NCI-H146 treated with DMSO at 0.1 percent for 48 hours (cell line): ENCODE results near the gene TANGO6.
"Not testable (repeated sequence)": the region's sequence is repeated elsewhere in the genome, so short reads cannot be mapped to it uniquely, and the experiment has no call there.

Experiments used
- DNase-seq: peaks from one replicate; lab custom pipeline; 2025; ENCODE audit not compliant: unreplicated experiment; lab: John Stamatoyannopoulos, UW

The TANGO6 gene

DNA sequence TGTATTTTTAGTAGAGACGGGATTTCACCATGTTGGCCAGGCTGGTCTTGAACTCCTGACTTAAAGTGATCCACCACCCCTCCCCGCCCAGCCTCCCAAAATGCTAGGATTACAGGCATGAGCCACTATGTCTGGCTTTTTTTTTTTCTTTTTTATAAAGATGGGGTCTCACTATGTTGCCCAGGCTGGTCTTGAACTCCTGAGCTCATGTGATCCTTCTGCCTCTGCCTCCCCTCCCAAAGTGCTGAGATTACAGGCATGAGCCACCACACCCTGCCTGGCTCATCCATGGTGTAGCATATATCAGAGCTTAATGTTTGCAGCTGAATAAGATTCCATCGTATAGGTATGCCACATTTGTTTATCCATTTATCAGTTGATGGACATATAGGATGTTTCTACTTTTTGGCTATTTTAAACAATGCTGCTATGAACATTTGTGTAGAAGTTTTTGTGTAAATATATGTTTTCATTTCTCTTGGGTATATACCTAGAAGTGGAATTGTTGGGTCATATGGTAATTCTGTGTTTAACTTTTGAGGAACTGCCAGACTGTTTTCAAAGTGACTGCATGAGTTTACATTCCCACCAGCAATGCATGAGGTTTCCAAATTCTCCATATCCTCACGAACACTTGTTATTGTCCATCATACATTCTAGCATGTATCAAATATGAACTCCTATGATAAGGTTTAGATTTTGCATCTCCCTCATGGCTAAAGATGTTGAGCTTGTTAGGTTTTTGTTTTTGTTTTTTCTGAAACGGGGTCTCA is 206.5 kb downstream of the TANGO6 start:
- no peak for DNase-seq

DNA sequence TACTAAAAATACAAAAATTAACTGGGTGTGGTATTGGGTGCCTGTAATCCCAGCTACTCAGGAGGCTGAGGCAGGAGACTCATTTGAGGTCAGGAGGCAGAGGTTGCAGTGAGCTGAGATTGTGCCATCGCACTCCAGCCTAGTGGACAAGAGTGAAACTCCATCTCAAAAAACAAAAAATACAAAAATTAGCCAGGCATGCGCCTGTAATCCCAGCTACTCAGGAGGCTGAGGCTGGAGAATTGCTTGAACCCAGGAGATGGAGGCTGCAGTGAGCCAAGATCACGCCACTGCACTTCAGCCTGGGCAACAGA is 208.1 kb downstream of the TANGO6 start:
- DNase-seq = not testable (repeated sequence)

- DNase-seq = no peak
Measured at GRCh38 chr16:69055008-69055407, 211.7 kb downstream of the TANGO6 start.

- DNase-seq = no peak
Measured at GRCh38 chr16:69055980-69056379, 212.6 kb downstream of the TANGO6 start.

DNA sequence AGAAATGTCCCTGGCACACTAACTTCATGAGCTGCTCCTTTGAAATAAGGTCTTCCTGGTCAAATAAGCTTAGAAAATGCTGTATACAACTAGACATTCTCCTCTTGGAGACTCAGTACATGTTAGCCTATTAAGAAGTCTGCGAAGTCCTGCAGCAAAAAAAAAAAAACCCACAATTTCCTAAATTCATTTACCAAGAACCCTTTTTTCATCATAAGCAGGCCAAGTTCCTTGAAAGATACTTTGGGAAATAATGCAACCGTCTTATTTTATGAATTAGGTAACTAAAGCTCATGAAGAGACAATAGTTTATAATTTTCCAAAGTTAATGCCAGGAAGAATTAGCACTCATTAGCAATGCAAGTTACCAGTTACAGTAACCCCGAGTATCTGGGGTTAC is 213.1 kb downstream of the TANGO6 start:
- no peak for DNase-seq

DNA sequence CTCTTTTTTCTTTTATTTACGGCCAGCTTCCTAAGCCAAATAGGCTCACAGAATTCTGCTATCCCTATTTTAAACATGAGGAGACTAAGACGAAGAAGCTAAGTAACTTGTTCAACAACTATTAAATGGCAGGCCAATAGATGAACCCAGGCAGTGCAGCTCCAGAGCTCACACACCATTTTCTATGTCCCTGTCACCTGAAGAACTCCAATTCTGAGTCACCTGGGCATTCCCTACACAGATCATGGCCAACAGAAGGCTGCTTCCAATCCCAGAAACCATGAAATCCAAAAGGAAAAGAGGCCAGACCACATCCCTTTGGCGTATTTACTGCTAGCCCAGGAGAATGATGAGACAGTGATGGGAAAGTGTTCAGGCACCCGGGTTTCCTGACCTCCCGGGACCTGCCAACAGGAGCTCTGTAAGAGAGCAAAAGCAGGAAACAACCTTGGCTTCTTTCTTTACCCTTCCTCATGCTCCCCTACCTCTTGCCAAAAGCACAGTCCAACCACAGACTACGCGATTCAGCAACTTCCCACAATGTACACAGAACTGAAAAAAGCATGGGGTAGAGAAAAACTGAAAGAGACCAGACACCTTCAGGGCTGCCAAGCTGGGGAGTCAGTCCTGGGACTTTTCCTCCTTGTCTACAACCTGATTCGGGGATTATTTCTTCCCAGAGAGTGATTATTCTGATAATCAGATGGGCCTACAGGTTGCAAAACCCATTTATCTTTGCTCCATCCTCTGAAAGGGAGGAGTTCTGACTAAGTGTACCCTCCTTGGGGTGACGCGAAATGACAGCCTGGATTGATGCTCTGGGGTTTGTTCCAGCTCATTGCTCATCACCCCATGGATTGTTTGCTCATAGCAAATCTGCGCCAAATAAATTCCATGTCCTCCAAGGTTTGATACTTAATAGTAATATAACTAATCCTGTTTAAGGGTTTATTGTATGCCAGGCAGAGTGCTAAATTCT is 214.4 kb downstream of the TANGO6 start:
- peak; percentile 1 for DNase-seq

DNA sequence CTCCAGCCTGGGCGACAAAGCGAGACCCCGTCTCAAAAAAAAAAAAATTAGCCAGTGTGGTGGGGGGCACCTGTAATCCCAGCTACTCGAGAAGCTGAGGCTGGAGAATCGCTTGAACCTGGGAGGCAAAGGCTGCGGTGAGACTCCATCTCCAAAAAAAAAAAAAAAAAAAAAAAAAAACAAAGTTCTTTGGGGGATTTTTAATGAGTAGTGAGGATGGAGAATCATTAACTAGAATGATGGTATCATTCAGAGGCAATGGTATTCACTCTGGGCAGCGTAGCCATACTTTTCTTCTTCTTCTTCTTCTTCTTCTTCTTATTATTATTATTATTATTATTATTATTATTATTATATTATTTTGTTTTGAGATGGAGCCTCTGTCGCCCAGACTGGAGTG is 220.2 kb downstream of the TANGO6 start:
- DNase-seq = not testable (repeated sequence)

DNA sequence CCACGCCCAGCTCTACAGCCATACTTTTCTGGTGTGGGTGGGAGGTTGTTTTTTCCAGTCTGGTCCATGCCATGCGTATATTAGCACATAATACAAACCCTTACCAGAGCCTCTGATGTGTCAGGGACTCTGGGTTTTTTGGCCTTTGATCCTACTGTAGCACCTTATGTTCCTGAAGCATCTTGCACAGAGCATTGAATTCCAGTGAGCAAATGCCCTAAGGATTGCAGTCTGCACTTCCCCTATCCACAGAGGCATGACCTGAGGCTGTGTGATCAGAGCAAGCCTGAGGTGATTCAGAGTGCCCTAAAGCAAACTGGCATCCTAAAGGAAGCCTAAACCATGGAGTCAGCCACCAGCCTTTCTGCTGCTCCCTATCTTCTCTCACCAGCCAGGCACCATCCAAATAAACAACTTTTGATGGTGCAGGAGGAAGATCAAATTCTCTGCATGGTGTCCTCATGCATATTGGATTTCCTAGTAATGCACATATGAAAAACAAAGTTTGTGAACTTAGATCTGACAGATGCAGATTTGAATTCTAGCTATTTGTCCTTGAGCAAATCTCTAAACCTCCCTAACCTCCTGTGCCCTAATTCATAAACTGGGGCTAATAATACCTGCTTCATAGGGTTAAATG is 220.9 kb downstream of the TANGO6 start:
- no peak for DNase-seq

DNA sequence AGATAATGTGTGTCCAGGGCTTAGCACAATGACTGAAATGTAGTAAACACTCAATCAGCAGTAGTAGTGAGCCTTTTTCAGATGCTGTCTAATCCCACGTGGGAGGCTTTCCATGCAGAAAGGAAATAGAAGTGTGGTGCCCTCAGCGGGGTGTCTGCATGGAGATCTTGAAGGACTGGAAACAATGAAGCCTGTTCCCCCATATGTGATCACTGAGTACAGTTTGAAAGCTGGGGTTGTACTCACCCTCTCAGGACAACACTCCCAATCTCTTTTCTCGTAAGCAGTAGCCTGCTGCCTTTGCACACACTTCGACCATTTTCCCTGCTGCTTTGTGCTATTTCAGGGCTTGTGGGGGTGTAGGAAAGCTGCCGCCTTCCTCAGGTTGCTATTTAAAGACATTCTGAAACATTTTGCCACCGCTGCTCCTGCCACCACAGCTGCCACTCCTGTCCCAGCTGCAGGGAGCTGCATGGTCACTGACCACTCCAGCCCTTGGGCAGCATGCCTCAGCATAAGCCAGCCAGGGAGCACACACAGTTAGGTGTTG is 221.5 kb downstream of the TANGO6 start:
- no peak for DNase-seq

GRCh38 chr16:69069504-69069903 is 226.2 kb downstream of the TANGO6 start:
- DNase-seq = no peak

GRCh38 chr16:69071036-69071435 is 227.7 kb downstream of the TANGO6 start:
- no peak for DNase-seq

- no peak for DNase-seq
Measured at GRCh38 chr16:69072640-69072974, 229.3 kb downstream of the TANGO6 start.

GRCh38 chr16:69073181-69073702 is 229.9 kb downstream of the TANGO6 start:
- no peak for DNase-seq

- no peak for DNase-seq
Measured at GRCh38 chr16:69077251-69077650, 233.9 kb downstream of the TANGO6 start.

DNA sequence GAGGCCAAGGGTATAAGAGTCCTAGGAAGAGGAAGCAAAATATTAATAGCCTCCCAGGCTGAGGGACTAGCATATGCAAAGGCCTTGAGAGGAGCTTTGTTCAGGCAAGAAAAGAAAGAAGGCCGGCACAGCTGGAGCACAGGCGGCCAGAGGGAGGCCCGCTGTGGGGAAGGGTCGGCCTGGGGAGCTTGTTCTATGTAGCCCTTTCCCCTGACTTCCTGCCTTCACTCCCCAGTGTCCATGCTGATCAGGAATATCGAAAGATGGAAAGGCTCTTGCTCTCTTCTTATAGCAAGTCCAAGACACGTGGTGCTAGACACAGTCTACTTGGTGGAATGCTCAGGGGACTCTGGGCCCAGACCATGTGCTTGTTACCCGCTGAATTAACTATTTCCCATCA is 234.7 kb downstream of the TANGO6 start:
- DNase-seq = no peak

- DNase-seq = no peak
Measured at GRCh38 chr16:69079697-69080096, 236.4 kb downstream of the TANGO6 start.

- no peak for DNase-seq
Measured at GRCh38 chr16:69083306-69083941, 240.1 kb downstream of the TANGO6 start.

DNA sequence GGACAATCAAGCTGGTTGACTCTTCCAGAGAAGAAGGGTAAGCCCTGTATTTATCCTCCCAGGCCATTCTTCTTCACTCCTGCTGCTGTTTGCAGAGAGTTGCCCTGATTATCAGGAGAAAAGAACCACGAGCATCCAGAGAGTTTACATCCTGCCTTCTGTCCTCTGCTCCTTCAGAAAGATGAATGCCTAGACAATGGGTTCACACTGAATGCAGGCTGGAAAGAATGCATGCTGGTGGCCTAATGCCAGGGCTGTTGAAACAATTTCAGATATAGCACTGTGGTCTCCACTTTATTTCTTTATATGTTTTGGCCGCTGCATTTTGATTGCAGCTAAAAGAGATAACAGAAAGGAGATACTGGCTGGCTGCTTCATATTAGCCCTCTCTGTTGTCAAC is 241.0 kb downstream of the TANGO6 start:
- no peak for DNase-seq

GRCh38 chr16:69085032-69085695 is 241.8 kb downstream of the TANGO6 start:
- no peak for DNase-seq

- DNase-seq = no peak
Measured at GRCh38 chr16:69087161-69087581, 243.8 kb downstream of the TANGO6 start.
